Upper lobe of left lung (tissue), 4 donors: ENCODE results near the gene ELL2.

Experiments
- CTCF ChIP-seq, 6 experiments: fragments of 450-650 bp in 4 of 6; fragments of 200-600 bp in 2 of 6; sonication (generic) in 2 of 6; IDR thresholded peaks; one replicate each; pipeline ENCODE4 v1.5.1; 2016 to 2019; ENCODE audit warnings: antibody characterized with exemption in 6 of 6
- EP300 ChIP-seq, 4 donors: sonication (generic); formaldehyde crosslinking; IDR thresholded peaks; one replicate each; pipeline ENCODE4 v1.5.1; 2017; ENCODE audit warnings: antibody characterized with exemption in 4 of 4, control low read depth in 2 of 4
- POLR2A ChIP-seq, 4 donors: fragments of 450-650 bp; IDR thresholded peaks; one replicate each; pipeline ENCODE4 v1.5.1; 2016 to 2017; ENCODE audit warnings: antibody characterized with exemption in 4 of 4, mild to moderate bottlenecking in 2 of 4
- POLR2AphosphoS5 ChIP-seq, 2 donors: sonication (generic); formaldehyde crosslinking; IDR thresholded peaks; one replicate each; pipeline ENCODE4 v1.5.1; 2017; ENCODE audit warnings: antibody characterized with exemption in 2 of 2

GRCh38 chr5:95967236-95967635, 5.6 kb upstream of the ELL2 start:
- TF ChIP-seq CTCF (IDR thresholded peaks at IDR 0.05), result no peak
- no peak for TF ChIP-seq POLR2A (IDR thresholded peaks at IDR 0.05)
- no peak for TF ChIP-seq EP300 (IDR thresholded peaks at IDR 0.05)
- no peak for TF ChIP-seq POLR2AphosphoS5 (IDR thresholded peaks at IDR 0.05)
